NCI-H446 (cell line): ENCODE results near the gene PRRT3.

Experiments used
- DNase-seq, 2 experiments: peaks; one replicate each; lab custom pipeline; 2025; lab: John Stamatoyannopoulos, UW

PRRT3 gene

GRCh38 chr3:9951962-9952805 is at the start of gene PRRT3:
Gene PRRT3, minus strand, starts transcription at chr3:9952408. Its CDS starts 2,293 bp downstream, at chr3:9950115.
- peak in 1 of 2 experiments; percentile 21 for DNase-seq

DNA sequence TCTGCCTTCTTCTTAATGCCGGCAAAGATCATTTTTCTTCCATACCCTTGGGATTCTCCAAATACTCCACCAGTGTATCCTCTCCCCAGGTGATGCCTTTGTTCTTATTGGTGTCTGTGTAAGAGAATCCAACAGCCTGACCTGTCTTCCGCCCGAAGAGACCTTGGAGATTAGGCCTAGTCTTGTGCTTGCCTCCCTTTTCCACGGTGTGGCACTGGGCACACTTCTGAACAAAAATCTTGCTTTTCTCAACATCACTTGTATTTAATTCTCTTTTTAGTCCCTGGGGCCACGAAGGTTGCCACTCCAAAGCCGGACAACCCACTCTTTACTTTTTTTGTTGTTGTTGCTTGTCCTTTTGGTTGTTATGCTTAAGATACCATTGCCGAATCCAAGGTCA is 48.5 kb upstream of the PRRT3 start:
- DNase-seq, result no peak

DNA sequence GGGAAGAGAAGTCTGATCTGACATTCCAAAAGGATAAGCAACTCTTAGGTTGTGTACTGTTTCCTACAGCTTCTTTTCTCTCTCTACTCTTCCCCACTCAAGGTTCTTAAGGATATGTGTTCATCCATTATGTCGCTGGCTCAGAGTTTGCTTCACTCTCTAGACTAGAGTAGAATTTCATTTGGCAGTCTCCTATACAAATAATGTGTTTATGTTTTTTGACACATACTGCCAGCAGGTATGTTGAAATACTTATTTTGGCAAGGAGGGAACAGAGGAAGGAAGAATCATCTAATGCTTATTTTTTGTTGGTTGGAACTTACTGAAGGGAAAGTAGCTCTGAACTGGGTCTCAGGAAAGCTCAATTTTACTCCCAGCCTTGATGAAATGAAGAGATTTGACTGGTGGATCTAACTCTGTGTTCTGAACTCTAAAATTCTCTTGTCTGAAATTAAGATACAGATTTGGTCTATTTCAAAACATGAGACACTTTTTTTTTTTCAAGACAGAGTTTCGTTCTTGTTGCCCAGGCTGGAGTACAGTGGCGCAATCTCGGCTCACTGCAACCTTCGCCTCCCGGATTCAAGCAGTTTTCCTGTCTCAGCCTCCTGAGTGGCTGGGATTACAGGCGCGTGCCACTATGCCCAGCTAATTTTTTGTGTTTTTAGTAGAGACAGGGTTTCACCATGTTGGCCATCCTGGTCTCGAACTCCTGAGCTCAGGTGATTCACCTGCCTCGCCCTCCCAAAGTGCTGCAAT is 42.1 kb upstream of the PRRT3 start:
- DNase-seq, result no peak

GRCh38 chr3:9986230-9986725 is 34.1 kb upstream of the PRRT3 start:
- peak in 1 of 2 experiments; percentile 19 for DNase-seq

DNA sequence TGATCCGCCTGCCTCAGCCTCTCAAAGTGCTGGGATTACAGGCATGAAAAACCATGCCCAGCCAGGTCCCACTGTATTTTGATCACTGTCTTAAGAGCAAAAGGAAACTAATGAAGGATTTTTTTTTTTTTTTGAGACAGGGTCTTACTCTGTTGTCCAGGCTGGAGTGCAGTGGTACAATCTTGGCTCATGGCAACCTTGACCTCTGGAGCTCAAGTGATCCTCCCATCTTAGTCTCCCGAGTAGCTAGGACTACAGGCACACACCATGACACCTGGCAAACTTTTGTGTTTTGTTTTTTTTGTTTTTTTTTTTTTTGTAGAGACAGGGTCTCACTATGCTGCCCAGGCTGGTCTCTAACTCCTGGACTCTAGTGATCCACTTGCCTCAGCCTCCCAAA is 28.0 kb upstream of the PRRT3 start:
- DNase-seq, result no peak

DNA sequence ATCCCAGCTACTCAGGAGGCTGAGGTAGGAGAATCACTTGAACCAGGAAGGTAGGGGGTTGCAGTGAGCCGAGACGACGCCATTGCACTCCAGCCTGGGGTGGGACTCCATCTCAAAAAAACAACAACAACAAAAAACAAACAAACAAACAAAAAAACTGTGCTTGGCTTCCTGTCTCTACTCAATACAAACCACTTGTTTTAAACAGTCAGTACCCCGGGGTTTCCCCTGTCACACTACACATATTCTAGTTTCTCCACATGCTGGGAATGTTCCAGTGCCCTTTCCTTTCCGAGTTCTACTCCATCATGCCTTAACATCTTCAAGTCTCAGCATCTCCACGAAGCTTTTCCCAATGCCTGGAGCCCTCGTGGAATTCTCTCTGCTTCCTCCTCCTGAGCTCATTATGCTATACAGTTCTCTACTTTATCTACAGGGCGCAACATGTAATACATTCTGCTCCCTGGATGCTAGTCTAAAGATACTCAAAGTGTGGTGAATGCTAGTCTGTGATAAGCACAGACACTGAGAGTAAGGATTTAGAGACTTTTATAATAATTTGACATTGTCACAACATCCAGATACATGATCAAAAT is 26.6 kb upstream of the PRRT3 start:
- no peak for DNase-seq

GRCh38 chr3:9976721-9977709 is 24.8 kb upstream of the PRRT3 start:
- DNase-seq, result peak in 1 of 2 experiments; percentile 28

DNA sequence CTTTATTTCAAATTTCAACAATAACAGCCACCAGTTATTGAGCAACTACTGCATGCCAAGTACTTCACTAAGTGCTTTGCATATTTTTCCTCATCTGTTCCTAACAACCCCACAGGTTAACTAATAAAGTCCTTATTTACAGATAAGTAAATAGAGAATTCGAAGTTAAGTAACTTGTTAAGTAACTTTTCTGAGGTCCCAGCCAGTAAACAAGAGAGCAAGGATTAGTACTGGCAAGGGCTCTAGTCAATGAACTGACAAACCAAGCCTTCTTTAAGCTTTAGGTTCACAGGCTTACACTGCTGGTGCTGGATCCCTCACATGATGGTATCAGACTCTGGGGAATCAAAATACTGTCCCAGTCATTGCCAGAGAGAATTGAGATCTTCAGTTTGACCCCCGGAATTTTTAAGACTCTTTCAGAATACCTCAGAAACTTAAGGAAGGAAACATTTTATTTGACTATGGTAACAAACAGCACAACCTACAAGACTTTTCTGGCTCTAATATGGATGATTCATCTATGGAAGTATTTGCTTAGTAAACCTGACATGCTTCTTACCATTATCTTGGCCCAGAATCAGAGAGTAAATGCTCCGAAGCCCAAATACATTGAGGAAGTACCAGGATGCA is 17.9 kb upstream of the PRRT3 start:
- DNase-seq, result no peak

DNA sequence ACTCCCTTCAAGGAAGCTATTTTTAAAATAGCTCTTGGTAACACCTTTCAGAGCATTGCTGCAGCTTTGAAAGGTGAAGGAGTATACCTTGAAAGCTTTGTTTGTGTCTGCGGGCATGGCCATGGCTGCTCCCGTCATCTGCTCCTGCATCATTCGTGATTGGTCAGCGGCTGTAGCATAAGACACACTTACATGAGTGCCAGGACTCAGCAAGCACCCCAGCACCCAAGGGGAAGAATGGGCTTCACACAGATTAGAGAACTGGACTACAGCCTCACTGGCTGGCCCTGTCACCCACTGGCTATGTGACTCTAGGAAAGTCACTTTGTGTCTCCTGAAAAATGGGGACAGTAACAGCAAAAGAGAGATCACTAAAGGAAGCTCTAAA is 17.4 kb upstream of the PRRT3 start:
- DNase-seq, result no peak

DNA sequence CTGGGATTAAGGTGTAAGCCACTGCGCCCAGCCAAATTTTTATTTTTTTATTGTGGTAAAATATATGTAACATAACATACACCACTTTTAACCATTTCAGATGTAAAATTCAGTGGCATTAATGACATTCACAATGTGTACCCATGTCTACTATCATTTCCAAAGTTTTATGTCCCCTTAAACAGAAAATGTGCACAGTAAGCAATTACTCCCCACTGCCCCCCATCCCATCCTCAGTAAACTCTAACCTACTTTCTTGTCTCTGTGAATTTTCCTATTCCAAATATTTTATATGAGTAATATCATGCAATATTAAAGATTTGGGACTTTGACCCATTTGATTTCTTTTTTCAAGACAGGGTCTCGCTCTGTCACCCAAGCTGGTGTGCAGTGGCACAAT is 14.6 kb upstream of the PRRT3 start:
- no peak for DNase-seq

- DNase-seq, result no peak
Observed at GRCh38 chr3:9965200-9965875, 13.1 kb upstream of the PRRT3 start.

DNA sequence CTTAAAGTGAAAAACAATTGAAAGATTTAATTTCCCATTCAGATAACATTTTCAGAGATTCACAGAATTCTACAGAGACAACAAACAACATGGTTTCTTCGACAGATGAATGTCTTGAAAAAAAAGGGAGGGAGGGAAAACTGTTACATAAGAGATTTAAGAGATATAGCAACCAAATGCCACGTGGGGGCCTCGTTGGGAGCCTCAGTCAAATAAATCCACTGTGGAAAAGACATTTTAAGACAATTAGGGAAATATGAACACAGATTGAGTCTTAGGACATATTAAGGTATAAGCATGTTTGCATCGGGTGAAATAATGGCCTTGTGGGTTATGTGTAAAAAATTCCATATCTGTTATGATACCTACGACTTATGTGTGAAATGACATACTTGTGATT is 5.0 kb upstream of the PRRT3 start:
- DNase-seq, result no peak

DNA sequence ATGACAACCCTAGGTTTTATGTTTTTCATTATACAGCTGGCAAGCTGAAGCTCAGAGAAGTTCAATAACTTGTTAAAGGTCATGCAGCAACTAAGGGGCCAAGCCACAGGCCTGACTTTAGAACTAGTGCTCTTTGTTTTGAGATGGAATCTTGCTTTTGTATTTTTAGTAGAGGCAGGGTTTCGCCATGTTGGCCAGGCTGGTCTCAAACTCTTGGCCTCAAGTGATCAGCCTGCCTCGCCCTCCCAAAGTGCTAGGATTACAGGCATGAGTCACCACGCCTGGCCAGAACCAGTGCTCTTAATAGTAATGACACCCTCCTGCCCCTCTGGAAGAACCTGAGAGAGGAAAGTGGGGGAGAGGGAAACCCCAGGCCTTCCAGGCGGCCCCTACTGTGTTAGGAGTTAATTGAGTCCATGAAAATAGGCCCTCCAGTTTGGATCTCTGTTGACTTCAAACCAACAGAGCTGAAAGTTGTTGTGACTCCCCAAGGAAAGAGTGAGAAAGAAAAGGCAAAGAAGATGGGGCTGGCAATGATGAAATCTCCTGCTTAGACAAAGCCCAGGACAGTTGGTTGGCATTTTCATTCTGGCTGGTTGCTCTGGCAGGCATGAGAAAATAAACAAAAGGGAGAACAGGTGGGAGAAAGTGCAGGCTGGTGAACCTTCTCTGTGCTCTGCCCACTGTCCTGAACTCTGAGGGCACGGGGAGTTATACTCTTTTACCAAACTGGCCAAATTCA is 3.6 kb upstream of the PRRT3 start:
- DNase-seq, result no peak

GRCh38 chr3:9955067-9955502 is 2.9 kb upstream of the PRRT3 start:
- DNase-seq, result no peak

DNA sequence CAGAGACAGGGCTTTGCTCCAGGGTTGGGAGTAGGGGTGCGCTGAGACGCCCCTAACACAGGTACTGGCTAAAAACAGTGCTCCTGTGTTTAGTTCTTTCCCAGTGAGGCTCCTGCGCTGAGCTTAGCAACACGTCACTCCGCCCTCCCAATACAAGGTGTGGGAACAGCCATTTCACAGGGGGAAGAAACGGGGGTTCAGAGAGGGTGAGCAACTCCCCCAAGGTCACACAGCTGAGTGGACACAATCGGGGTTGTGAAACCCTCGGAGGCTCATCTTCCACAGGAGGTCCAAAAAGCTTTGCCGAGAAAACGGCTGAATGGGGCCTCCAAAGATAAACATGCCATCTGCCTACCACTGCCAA is 628 bp downstream of the PRRT3 start:
- DNase-seq, result no peak

DNA sequence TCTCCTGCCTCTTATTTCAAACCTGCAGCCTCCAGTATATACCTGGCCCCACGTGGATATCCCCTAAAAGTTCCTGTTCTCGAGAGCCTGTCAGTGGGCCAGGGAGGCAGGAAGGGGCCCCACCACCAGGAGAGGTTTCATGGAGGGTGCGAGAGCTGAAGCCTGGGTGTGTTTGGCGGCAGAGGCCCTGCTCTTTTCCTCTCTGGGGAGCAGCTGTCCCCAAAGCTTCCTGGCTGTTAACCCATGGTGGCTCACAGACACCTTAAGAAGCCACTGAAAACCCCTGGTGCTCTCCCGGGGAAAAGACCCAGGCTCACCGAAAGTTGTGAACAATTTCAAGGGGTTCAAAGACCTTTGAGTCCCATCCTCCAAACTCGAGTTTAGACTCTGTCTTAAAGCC is 1.1 kb downstream of the PRRT3 start:
- DNase-seq, result no peak

- no peak for DNase-seq
Observed at GRCh38 chr3:9949626-9950025, 2.6 kb downstream of the PRRT3 start.

GRCh38 chr3:9949115-9949514 is 3.1 kb downstream of the PRRT3 start:
- DNase-seq, result no peak

DNA sequence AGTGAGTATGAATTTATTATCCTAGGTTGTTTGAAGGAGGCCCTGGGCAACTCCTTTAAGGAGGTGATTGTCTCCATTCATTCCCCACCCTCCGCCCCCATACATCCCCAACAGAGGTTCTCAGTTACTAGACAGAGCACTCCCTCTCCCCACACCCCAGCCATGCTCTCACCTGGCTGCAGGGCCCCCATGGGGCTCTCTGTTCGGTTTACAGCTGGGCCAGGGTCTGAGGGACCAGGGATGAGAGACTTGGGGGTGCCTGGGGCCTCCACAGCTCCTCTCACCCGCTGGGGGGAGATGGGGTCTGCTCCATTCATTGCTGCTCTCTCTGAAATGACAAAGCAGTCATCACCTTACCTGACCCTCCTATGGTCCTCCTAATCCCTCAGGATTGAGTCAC is 3.6 kb downstream of the PRRT3 start:
- DNase-seq, result no peak
